Inferior parietal cortex (tissue), 1 donor: ENCODE results near the gene HELLS.
"Not testable (repeated sequence)": the region's sequence is repeated elsewhere in the genome, so short reads cannot be mapped to it uniquely, and the experiment has no call there.

ENCODE experiments used
- DNase-seq: peaks from one replicate; pipeline ENCODE4 v3.0.0-alpha.2; 2016; ENCODE audit errors: extremely low spot score

HELLS gene

GRCh38 chr10:94607111-94607510 lies 61.5 kb downstream of the HELLS start:
- DNase-seq = no peak

DNA sequence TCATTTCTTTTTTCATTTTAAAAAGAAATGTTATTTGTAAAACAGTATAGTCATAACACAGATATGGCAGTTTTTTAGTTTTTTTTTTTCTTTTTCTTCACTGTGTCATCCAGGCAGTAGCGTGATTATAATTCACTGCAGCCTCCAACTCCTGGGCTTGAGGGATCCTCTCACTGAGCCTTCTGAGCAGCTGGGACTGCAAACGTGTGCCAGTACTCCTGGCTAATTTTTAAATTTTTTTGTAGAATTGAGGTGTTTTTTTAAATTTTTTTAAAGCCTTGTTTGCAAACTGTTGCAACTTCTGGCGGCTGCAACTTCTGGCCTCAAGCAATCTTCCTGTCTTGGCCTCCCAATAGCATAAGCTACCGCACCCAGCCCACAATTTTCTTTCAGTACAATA lies 63.0 kb downstream of the HELLS start:
- DNase-seq = no peak

- no peak for DNase-seq
Measured at GRCh38 chr10:94614558-94614957, 69.0 kb downstream of the HELLS start.

DNA sequence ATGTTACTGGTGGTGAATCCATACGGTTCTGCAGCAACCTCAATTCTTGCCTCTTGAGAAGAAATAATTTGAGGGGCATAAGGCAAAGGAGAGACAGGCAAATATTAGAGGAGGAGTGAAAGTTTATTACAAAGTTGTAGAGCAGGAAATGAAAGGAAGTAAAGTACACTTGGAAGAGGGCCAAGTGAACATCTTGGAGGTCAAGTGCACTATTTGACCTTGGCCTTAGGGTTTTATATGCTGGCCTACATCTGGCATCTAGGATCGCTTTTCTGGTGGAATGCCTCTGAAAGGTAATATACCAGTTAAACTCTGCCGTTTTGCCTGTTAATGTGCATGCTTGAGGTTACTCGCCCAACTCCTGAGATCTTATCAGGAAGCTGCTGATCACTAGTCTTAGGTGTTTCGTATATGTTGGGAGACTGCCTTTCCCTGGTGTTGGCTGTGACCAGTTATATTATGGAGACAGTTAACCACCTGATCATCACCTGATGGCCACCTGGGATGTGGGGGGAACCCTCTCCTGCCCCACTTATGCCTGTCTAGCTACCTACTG lies 71.9 kb downstream of the HELLS start:
- DNase-seq = no peak

DNA sequence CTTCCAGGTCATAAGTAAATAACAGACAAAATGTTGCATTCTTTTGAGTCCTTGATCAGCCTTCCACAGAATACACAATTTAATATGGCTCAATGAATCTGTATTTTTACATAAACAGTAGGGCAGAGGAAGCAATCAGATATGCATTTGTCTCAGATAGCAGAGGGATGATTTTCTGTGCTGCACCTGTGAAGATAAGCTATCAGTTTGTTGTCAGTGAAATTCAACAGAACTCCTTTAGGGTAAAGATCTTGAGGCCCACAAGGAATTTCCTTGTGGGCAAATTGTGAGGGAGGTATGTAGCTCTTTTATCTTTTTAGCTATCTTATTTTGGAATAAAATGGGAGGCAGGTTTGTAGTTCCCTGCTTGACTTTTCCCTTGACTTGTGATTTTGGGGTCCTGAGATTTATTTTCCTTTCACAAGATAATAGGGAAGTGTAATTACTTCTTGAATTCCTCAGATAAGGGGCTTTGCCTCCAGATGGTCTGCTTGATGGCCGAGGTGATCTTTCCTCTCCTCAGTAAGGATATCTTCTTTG lies 77.1 kb downstream of the HELLS start:
- DNase-seq = no peak

DNA sequence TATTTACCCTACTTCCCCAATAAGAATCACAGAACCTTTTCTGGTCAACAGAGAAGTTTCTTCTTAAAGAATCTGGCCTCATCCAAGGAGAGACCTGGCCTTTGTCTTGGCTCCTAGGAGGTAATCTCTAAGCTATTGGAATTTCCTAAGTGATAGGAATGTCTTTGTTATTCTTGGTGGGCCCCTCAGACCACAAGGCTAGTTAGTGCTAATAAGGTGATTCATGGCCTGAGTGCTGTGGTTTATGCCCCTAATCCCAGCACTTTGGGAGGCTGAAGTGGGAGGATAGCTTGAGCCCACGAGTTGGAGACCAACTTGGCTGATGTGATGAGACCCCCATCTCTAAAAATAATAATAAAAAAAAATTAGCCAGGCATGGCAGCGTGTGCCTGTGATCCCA lies 78.0 kb downstream of the HELLS start:
- no peak for DNase-seq

DNA sequence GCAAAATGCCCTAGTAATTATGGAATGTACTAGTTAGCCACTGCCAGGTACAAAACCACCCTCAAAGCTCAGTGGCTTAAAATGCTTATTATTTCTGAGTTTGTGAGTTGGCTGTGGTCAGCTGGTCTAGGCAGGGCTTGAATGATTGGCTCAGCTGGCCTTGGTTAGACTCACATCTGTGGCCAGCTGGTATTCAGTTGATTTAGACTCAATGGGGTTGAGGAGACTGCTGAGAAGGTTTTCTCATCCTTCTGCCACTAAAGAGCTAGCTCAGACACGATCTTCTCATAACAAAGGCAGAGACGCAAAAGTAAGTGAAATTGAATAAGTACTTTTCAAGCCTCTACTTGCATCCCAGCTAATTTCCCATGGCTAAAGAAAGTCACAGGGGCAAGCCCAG lies 80.9 kb downstream of the HELLS start:
- DNase-seq = no peak

- DNase-seq = no peak
Measured at GRCh38 chr10:94627511-94627910, 81.9 kb downstream of the HELLS start.

DNA sequence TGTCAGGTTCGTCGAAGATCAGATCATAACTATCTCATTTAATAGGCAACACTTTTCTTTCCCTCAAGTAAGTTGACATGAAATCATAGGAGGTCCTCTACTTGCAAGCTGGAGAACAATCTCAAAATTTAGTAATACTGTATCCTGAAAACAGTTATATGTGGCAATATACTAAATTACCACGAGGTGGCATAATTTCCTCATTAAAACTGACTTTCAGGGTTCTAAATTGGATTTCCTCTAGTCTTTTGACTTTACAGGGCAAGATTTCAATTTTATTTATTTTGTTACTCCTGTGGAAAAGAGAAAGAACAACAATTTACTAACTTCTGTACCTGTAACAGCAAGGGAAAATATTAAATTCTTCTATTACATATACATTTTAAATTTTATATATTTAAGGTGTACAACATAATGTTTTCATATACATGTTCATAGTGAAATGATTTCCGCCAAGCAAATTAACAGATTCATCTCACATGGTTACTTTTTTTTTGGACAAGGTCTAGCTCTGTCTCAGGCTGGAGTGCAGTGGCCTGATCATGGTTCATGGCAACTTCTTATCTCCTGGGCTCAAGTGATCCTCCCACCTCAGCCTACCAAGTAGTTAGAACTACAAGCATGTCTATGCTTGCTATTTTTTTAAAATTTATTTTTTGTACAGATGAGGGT lies 84.6 kb downstream of the HELLS start:
- DNase-seq = peak; percentile 64

DNA sequence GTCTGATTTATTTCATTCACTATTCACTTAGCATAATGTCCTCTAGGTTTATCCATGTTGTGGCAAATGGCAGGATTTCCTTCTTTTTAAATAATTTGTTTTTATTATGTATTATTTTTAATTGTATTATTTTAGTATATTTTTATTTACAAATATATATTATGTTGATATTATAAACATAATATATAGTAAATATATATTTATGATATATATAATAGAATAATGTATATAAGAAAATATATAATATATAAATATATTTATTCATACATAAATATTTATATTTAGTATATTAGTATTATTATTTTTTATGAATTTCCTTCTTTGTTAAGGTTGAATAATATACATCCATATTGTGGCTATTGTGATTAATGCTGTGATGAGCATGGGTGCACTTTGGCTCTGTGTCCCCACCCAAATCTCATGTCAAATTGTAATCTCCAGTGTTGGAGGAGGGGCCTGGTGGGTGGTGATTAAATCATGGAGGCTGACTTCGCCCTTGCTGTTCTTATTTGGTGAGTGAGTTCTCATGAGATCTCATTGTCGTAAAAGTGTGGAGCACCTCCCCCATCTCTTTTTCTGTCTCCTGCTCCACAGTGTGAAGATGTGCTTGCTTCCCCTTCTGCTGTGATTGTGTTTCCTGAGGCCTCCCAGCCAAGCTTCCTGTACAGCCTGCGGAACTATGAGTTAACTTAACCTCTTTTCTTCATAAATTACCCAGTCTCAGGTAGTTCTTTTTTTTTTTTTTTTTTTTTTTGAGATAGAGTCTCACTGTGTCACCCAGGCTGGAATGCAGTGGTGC lies 85.7 kb downstream of the HELLS start:
- no peak for DNase-seq

DNA sequence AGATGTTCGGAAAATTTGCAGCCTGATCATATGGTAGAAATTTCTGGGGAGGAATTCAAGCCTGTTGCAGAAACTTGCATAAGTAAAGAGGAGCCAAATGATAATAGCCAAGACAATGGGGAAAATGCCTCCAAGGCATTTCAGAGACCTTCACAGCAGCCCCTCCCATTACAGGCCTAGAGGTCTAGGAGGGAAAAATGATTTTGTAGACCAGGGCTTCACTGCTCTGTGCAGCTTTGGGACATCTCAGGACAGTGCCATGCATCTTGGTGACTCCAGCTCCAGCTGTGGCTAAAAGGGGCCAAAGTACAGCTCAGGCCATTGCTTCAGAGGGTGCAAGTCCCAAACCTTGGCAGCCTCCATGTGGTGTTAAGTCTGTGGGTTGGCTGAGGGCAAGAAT lies 87.4 kb downstream of the HELLS start:
- no peak for DNase-seq

GRCh38 chr10:94638097-94638496 lies 92.5 kb downstream of the HELLS start:
- not testable (repeated sequence) for DNase-seq

- DNase-seq = no peak
Measured at GRCh38 chr10:94639902-94640301, 94.3 kb downstream of the HELLS start.

DNA sequence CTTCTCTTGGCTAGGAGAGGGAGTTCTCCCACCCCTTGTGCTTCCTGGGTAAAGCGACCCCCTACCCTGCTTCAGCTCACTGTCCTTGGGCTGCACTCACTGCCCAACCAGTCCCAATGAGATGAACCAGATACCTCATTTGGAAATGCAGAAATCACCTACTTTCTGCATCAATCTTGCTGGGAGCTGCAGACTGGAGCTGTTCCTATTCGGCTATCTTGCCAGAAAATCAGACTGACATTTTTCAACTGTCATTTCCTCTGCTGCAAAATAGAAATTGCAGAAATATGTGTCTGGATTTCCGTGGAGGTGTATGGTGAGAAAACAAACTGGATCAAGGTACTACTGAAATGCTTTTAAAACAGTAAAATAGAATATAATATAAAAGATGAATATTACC lies 95.0 kb downstream of the HELLS start:
- DNase-seq = no peak

DNA sequence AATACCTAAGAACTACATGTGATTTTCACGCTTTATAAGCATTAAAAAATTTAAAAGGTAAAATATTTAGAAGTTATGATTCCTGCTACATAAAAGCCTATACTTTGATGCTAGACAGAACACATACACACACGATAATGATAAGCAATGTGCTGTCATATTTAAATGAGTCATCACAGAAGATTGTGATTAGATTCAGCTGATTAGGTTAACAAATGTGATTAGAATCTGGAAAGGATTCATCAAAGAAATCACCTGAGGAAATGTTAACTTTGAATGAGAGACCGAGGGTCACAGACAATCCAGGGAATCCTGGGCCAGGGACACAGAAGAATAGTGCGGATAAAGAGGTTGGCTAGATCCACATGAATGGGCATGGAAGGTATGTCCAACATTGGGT lies 95.9 kb downstream of the HELLS start:
- DNase-seq = no peak

- no peak for DNase-seq
Measured at GRCh38 chr10:94644352-94644751, 98.8 kb downstream of the HELLS start.

DNA sequence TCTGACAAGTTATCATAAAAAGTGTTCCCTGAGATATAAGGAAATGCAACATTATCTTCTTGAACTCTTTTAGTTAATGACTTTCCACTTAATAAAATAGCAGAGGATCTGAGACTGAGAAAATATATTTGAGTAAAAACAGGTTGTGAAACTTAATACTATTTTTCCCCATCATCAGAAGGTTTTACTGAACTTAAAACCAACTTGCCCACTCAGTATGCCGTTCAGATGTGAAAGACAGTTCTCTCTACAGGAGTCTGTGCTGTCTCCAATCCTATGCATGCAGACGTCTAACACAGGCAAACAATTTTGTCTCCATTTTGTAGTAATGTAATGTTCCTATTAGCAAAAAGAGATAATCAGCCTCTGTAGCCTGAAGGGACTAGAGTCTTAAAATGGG lies 99.7 kb downstream of the HELLS start:
- no peak for DNase-seq
